ENCODE data around the gene DYNC2LI1. TPM values are rescaled to one million over a fixed set of nuclear protein-coding genes. Genes with fewer than 3 reads are reported as not detected.

The DYNC2LI1 gene
- total and polyA plus RNA-seq, 8 donors = 3.5 to 43.1 (median 26.4) TPM

GRCh38 chr2:43727634-43728014 is 46.2 kb upstream of the DYNC2LI1 start:
- WGBS, 5 donors = 95 to 100% (median 98%) methylated on average over 2 of the region's 2 CpGs
- Histone ChIP-seq H3K27me3 (no peaks in the 10 kb centered on the region), H3K36me3 (no peaks in the 10 kb centered on the region), H3K27ac (no peak overlapping the region), H3K4me1 (no peaks in the 10 kb centered on the region), H3K9me3 (no peaks in the 10 kb centered on the region), H3K4me3 (no peak overlapping the region)
- no peak for DNase-seq
- TF ChIP-seq EP300 (IDR thresholded peaks at IDR 0.05) (no peak), POLR2AphosphoS5 (IDR thresholded peaks at IDR 0.05) (no peak), CTCF (IDR thresholded peaks at IDR 0.05) (no peak), POLR2A (IDR thresholded peaks at IDR 0.05) (no peak)
- intact Hi-C loops (cut with DNase I; ENCODE audit: low total_unique reads) = no loop called here

- intact Hi-C loops (cut with DNase I; ENCODE audit: low total_unique reads) = no loop called here
- no peaks in the 10 kb centered on the region for H3K9me3 ChIP-seq
- no peaks in the 10 kb centered on the region for H3K4me1 ChIP-seq
- H3K36me3 ChIP-seq = peaks cover 0 to 8% (median 0%) of the 10 kb centered on the region in 4 donors
- DNase-seq = peak in 1 of 2 donors; percentile 9
- no peak for TF ChIP-seq EP300 (IDR thresholded peaks at IDR 0.05)
- TF ChIP-seq POLR2AphosphoS5 (IDR thresholded peaks at IDR 0.05) = no peak
- TF ChIP-seq CTCF (IDR thresholded peaks at IDR 0.05) = no peak
- no peak for TF ChIP-seq POLR2A (IDR thresholded peaks at IDR 0.05)
- H3K4me3 ChIP-seq = no peak overlapping the region
- H3K27ac ChIP-seq = no peak overlapping the region
- 46 to 55% (median 51%) methylated on average over 5 of the region's 5 CpGs for WGBS, 5 donors
- H3K27me3 ChIP-seq = no peaks in the 10 kb centered on the region
These were observed 44.2 kb upstream of the DYNC2LI1 start for GRCh38 chr2:43729491-43730174.

GRCh38 chr2:43731211-43731610 is 42.6 kb upstream of the DYNC2LI1 start:
- TF ChIP-seq CTCF (IDR thresholded peaks at IDR 0.05) = no peak
- no peak for TF ChIP-seq EP300 (IDR thresholded peaks at IDR 0.05)
- TF ChIP-seq POLR2AphosphoS5 (IDR thresholded peaks at IDR 0.05) = no peak
- no peak for TF ChIP-seq POLR2A (IDR thresholded peaks at IDR 0.05)
- Histone ChIP-seq H3K27me3 (no peaks in the 10 kb centered on the region), H3K9me3 (no peaks in the 10 kb centered on the region), H3K4me1 (no peaks in the 10 kb centered on the region), H3K27ac (no peak overlapping the region), H3K4me3 (no peak overlapping the region), H3K36me3 (peaks cover 0 to 8% (median 0%) of the 10 kb centered on the region in 4 donors)
- no peak for DNase-seq
- 91 to 97% (median 96%) methylated on average over 1 of the region's 1 CpG for WGBS, 5 donors
- intact Hi-C loops (cut with DNase I; ENCODE audit: low total_unique reads) = no loop called here

GRCh38 chr2:43736637-43737036 is 37.2 kb upstream of the DYNC2LI1 start:
- Histone ChIP-seq H3K27ac (no peak overlapping the region), H3K36me3 (peaks cover 0 to 15% (median 4%) of the 10 kb centered on the region in 4 donors), H3K27me3 (no peaks in the 10 kb centered on the region), H3K4me1 (no peaks in the 10 kb centered on the region), H3K4me3 (no peak overlapping the region), H3K9me3 (no peaks in the 10 kb centered on the region)
- TF ChIP-seq CTCF (IDR thresholded peaks at IDR 0.05) = no peak
- TF ChIP-seq POLR2AphosphoS5 (IDR thresholded peaks at IDR 0.05) = no peak
- no peak for TF ChIP-seq POLR2A (IDR thresholded peaks at IDR 0.05)
- TF ChIP-seq EP300 (IDR thresholded peaks at IDR 0.05) = no peak
- 68 to 74% (median 73%) methylated on average over 6 of the region's 6 CpGs for WGBS, 5 donors
- intact Hi-C loops (cut with DNase I; ENCODE audit: low total_unique reads) = no loop called here
- DNase-seq = no peak

Data from stomach (tissue), 9 donors.